Activated CD8-positive, alpha-beta T cell treated with anti-CD3 and anti-CD28 coated beads for 36 hours (primary cell): ENCODE results near the gene TMEM150B. TPM values are rescaled to one million over a fixed set of nuclear protein-coding genes. Genes with fewer than 3 reads are reported as not detected.

Experiments used
- ATAC-seq: fragments of 200-7000 bp; cut with Tn5 transposase; one replicate; pipeline ENCODE4 v1.10.0; 2021; ENCODE audit warnings: mild to moderate bottlenecking, moderate library complexity
- CTCF ChIA-PET: fragments of 350-600 bp; sonication (Branson Sonifier 250); formaldehyde crosslinking; loops from one replicate; lab custom pipeline; 2021; ENCODE audit warnings: antibody characterized with exemption; lab: Charles Lee
- POLR2A ChIA-PET: fragments of 350-600 bp; sonication (Branson Sonifier 250); formaldehyde crosslinking; loops from one replicate; lab custom pipeline; 2021; ENCODE audit warnings: antibody characterized with exemption; lab: Charles Lee
- DNase-seq: peaks from one replicate; pipeline ENCODE4 v3.0.0-alpha.2; 2020
- H3K27ac Mint-ChIP-seq: one replicate; pipeline ENCODE4 v1.8.0; 2021; ENCODE audit warnings: mild to moderate bottlenecking, mixed read lengths
- H3K27me3 Mint-ChIP-seq: one replicate; pipeline ENCODE4 v1.8.0; 2021; ENCODE audit warnings: mixed read lengths
- H3K36me3 Mint-ChIP-seq: one replicate; pipeline ENCODE4 v1.8.0; 2021; ENCODE audit warnings: low read depth, mixed read lengths
- H3K4me1 Mint-ChIP-seq: one replicate; pipeline ENCODE4 v1.8.0; 2021; ENCODE audit warnings: low read depth, mixed read lengths
- H3K4me3 Mint-ChIP-seq: one replicate; pipeline ENCODE4 v1.8.0; 2021; ENCODE audit warnings: mild to moderate bottlenecking, moderate library complexity, mixed read lengths
- H3K9me3 Mint-ChIP-seq: one replicate; pipeline ENCODE4 v1.8.0; 2021; ENCODE audit warnings: mixed read lengths
- intact Hi-C: fragments of 100-400 bp; cut with micrococcal nuclease; formaldehyde crosslinking; loops from one replicate; pipeline ENCODE4 v1.10.0; 2022
- total RNA-seq, 2 experiments: library from RNA; stranded (reverse); gene quantifications; one replicate each; pipeline ENCODE4 v1.2.3, GENCODE V29; 2021
- TF ChIP-seq, protein P1 (sequence below): fragments of 200-600 bp; IDR thresholded peaks from one replicate; pipeline ENCODE4 v1.8.0; 2022; ENCODE audit warnings: antibody characterized with exemption, mild to moderate bottlenecking

Gene TMEM150B
- total RNA-seq, 2 experiments from 2014 or later, result not detected

DNA sequence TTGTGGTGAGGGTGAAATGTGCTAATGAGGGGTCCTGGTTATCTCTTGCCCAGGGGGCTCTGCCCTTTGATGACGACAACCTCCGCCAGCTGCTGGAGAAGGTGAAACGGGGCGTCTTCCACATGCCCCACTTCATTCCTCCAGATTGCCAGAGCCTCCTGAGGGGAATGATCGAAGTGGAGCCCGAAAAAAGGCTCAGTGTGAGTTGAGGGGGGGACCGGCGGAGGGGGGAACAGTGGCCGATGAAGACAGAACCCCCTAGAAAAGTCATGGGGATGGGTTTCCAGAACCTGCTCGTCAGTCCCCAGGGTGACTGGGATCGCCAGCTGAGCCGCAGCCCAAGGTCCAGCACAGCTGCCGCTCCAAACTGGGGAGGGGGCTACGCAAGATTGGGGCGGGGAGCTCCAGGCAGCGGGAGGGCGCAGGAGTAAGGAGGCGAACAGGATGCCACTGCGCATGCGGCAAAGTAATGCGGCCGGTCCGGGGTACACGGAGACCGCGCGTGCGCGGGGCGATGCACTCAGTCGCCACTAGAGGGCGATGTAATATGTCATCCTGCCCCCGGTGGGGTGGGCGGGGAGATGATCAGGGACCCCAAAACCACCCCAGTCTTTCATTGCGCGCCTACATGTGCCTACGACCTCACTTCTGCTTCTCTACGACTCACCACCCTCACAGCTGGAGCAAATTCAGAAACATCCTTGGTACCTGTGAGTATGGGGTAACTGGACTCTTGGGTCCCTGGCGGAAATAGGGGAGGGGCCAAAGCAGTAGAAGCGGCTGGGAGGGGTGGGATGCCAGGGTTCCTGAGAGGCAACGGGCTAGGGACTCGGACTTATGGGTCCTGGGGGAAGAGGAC lies 23.5 kb downstream of the TMEM150B start:
- ATAC-seq (peak; percentile 91), DNase-seq (peak; percentile 97)
- Mint-ChIP-seq H3K4me3 (peak overlapping the region; percentile 75), H3K27ac (peak overlapping the region; percentile 89), H3K27me3 (no peaks in the 10 kb centered on the region), H3K4me1 (peaks cover 8% of the 10 kb centered on the region), H3K36me3 (peaks cover 2% of the 10 kb centered on the region), H3K9me3 (no peaks in the 10 kb centered on the region)
- intact Hi-C loops, result loop anchor here (5.0 kb wide), 1 partner anchor 81 kb away; the partner anchor contains the start of gene TMEM238
- TF ChIP-seq, protein P1, sequence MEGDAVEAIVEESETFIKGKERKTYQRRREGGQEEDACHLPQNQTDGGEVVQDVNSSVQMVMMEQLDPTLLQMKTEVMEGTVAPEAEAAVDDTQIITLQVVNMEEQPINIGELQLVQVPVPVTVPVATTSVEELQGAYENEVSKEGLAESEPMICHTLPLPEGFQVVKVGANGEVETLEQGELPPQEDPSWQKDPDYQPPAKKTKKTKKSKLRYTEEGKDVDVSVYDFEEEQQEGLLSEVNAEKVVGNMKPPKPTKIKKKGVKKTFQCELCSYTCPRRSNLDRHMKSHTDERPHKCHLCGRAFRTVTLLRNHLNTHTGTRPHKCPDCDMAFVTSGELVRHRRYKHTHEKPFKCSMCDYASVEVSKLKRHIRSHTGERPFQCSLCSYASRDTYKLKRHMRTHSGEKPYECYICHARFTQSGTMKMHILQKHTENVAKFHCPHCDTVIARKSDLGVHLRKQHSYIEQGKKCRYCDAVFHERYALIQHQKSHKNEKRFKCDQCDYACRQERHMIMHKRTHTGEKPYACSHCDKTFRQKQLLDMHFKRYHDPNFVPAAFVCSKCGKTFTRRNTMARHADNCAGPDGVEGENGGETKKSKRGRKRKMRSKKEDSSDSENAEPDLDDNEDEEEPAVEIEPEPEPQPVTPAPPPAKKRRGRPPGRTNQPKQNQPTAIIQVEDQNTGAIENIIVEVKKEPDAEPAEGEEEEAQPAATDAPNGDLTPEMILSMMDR, result peak; percentile 98
- POLR2A ChIA-PET, result interaction anchor here (0.7 to 3.1 kb wide), 12 partner anchors 10 to 178 kb away, joined by 3 to 18 read pairs (median 4); partner anchors contain the start of genes KMT5C and TMEM238
- CTCF ChIA-PET, result interaction anchor here (0.6 to 3.6 kb wide), 34 partner anchors 8 to 853 kb away, joined by 3 to 46 read pairs (median 4); partner anchors contain the start of genes HSPBP1, KMT5C, LENG8 and PPP6R1

DNA sequence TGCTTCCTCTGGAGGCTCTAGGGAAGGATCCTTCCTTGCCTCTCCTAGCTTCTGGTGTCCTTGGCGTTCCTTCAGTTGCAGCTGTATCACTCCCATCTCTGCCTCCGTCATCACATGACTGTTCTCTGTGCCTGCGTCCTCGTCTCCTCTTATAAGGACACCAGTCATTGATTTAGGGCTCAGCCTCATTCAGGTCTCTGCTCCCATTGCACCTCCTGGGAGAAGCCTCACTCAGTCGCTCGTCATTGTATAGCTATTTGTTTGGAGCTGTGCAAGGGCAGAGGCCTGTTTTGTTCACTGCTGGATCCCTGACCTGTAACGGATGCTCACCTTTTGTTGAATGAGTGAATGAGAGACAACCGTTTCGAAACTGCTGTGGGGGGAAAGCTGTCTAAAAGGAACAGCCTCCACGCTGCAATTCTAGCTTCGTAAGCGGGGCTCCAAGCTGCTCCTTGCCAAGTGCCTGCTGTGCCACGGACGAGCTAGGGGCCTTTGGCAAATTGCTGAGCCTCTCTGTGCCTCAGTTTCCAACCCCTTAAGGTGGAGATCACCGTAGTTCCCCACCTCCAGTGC lies 24.2 kb downstream of the TMEM150B start:
- TF ChIP-seq, protein P1, result no peak
- H3K9me3 Mint-ChIP-seq, result no peaks in the 10 kb centered on the region
- peaks cover 2% of the 10 kb centered on the region for H3K36me3 Mint-ChIP-seq
- ChIA-PET CTCF (interaction anchor here (0.6 to 3.6 kb wide), 26 partner anchors 9 to 852 kb away, joined by 3 to 46 read pairs (median 5); partner anchors contain the start of genes HSPBP1, KMT5C, LENG8 and PPP6R1), POLR2A (interaction anchor here (0.6 to 3.1 kb wide), 13 partner anchors 10 to 178 kb away, joined by 3 to 18 read pairs (median 4); partner anchors contain the start of genes KMT5C and TMEM238)
- ATAC-seq (no peak), DNase-seq (no peak)
- H3K27ac Mint-ChIP-seq, result no peak overlapping the region
- intact Hi-C loops, result loop anchor here (5.0 kb wide), 1 partner anchor 81 kb away; the partner anchor contains the start of gene TMEM238
- peak overlapping the region; percentile 75 for H3K4me3 Mint-ChIP-seq
- H3K27me3 Mint-ChIP-seq, result no peaks in the 10 kb centered on the region
- peaks cover 8% of the 10 kb centered on the region for H3K4me1 Mint-ChIP-seq

DNA sequence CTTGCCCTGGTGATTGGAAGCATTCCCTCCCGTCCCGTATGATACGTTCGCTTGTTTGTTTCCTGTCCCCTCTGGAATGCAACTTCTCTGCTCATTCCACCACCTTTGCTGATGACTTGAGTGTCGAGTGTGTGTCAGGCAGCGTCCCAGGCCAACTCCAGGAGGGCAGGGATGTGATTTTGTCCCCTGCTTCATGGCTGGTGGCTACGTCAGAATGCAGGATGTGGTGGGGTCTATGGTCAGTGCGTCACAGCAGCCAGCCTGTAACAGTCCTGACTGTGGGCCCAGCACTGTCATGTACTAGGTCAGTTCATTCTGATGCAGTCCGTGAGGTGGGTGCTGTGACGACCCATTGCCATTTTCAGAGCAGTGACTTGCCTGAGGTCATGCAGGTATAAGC lies 25.1 kb downstream of the TMEM150B start:
- TF ChIP-seq, protein P1, result no peak
- POLR2A ChIA-PET, result interaction anchor here (3.1 kb wide), 1 partner anchor 39 kb away, joined by 15 read pairs; the partner anchor contains the start of gene KMT5C
- Mint-ChIP-seq H3K9me3 (no peaks in the 10 kb centered on the region), H3K36me3 (no peaks in the 10 kb centered on the region), H3K4me3 (no peak overlapping the region), H3K27me3 (no peaks in the 10 kb centered on the region), H3K27ac (no peak overlapping the region), H3K4me1 (peaks cover 5% of the 10 kb centered on the region)
- intact Hi-C loops, result loop anchor here (5.0 kb wide), 1 partner anchor 82 kb away; the partner anchor contains the start of gene TMEM238
- CTCF ChIA-PET, result interaction anchor here (1.7 to 3.6 kb wide), 2 partner anchors 8 to 37 kb away, joined by 4 to 46 read pairs; no protein-coding TSS in a partner anchor
- no peak for DNase-seq
- ATAC-seq, result no peak

DNA sequence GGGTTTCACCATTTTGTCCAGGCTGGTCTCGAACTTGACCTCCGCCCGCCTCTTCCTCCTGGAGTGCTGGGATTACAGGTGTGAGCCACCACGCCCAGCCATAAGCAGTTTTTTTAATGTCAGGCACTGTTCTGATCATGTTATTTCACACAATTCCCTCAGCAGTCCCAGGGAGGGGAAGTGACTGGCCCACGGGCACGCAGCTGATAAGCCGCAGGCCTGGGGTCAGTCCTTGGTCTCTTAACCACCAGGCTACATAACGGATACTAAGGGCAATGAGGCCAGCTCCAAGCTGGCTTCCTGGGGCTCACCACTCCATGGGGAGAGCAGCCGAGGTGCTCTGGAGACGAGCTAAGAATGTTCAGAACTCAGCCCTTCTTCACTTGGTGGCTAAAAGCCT lies 27.9 kb downstream of the TMEM150B start:
- ChIA-PET CTCF (interaction anchor here (1.0 kb wide), 1 partner anchor 336 kb away, joined by 3 read pairs; no protein-coding TSS in a partner anchor), POLR2A (no interaction called here)
- H3K4me1 Mint-ChIP-seq, result peaks cover 5% of the 10 kb centered on the region
- intact Hi-C loops, result no loop called here
- H3K4me3 Mint-ChIP-seq, result no peak overlapping the region
- H3K27me3 Mint-ChIP-seq, result no peaks in the 10 kb centered on the region
- no peaks in the 10 kb centered on the region for H3K9me3 Mint-ChIP-seq
- no peaks in the 10 kb centered on the region for H3K36me3 Mint-ChIP-seq
- ATAC-seq (no peak), DNase-seq (no peak)
- H3K27ac Mint-ChIP-seq, result no peak overlapping the region
- TF ChIP-seq, protein P1, result no peak
